ENCODE results near the gene MBD3L1.

The MBD3L1 gene

DNA sequence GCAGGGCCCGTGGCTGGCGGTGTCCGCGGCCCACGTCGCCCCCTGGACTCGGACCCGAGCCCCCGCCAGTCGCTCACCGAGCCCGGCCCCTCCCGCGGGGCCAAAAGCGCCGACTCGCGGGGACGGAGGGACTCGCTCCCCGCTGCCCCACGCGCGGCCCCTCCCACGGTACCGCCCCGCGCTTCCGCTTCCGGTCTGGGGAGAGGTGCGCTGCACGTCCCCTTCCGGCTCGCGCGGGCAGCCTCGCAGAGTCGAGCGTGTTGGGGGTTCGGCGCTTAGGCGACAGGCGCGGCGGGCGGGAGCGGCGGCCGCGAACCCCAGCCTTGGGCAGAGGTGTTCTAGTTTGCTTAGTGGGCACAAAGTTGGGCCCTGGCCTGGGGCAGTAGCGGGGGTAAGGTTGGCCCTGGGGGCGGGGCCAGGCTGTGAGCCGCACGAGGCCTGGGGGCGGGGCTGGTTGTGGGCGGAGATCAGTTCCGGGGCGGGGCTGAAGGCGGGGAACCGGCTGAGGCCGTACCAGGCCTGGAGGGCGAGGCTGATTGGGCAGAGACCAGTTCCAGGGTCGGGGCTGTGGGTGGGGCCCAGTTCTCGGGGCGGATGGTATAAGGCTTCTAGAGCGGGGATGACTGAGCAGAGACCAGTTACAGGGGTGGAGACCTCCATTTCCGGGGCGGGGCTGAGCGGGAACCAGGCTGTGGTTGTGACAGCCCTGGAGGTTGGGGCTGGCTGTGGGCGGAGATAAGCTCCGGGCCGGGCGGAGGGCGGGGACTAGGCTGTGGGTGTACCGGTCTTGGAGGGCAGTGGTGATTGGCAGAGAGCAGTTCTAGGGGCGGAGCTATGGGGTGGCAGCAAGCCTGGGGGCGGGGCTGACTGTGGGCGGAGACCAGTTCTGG lies at the start of gene MBD3L1, which contains the start of gene ZNF558:
TSS of gene MBD3L1 (plus strand) at position 246 of the 890 bp plus-strand sequence. CDS start 10,302 bp downstream, outside the sequence.
TSS of gene ZNF558 (minus strand) at position 173 of the 890 bp plus-strand sequence. CDS start 9,645 bp downstream, outside the sequence.
- peak; percentile 98 for DNase-seq

DNA sequence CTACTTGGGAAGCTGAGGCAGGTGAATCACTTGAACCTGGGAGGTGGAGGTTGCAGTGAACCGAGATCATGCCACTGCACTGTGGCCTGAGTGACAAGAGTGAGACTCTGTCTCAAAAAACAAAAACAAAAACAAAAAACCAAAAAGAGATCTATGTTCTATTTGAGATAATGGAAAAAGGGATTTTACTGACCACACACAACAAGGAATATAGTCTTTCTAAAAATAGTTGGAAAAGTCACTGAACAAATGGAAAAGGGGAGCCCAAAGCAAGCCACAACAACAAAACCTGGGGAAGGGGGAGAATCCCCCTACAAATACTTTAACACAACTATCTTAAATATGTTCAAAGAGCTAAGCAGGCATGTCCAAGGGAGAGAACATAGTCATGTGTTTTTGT lies 37.4 kb upstream of the MBD3L1 start:
- no peak for DNase-seq

- no peak for DNase-seq
Observed at GRCh38 chr19:8806661-8807060, 25.5 kb upstream of the MBD3L1 start.

DNA sequence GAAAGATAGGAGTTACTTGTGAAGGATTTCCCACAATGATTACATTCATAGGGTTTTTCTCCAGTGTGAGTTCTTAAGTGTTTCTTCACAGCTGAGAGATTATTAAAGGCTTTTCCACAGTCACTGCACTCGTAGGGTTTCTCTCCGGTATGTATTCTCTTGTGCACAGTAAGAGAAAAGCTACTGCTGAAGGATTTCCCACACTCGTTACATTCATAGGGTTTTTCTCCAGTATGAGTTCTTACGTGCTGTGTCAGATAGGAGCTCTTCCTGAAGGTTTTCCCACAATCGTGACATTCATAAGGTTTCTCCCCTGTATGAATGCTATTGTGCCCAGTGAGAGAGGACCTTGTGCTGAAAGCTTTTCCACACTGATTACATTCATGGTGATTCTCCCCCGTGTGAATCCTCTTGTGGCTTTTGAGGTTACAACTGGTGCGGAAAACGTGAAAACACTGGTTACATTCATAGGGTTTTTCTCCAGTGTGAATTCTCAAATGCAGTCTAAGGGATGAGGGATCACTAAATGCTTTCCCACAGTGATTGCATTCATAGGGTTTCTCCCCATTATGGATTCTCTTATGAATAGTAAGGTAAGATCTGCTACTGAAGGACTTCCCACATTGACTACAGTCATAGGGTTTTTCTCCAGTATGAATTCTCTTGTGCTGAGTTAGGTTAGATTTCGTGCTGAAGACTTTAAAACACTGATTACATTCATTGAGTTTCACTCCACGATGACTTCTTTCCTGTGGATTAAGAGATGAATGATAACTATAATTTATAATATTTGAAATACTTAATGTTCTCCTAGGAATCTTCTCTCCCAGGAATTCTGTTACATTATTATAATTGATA lies 20.6 kb upstream of the MBD3L1 start:
- no peak for DNase-seq

GRCh38 chr19:8814176-8814575 lies 18.0 kb upstream of the MBD3L1 start:
- DNase-seq = no peak

GRCh38 chr19:8815780-8816179 lies 16.4 kb upstream of the MBD3L1 start:
- DNase-seq = no peak

DNA sequence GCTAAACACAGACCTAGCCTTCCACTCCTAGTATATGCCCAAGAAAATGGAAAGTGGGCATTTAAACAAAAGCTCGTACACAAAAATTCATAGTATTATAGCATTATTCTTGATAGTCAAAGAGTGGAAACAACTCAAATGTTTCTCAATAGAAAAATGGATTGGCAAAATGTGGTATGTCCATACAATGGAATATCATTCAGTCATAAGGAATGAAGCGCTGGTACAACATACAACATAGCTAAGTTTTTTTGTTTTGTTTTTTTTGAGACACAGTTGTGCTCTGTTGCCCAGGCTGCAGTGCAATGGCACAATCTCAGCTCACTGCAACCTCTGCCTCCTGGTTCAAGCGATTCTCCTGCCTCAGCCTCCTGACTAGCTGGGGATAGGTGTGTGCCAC lies 11.9 kb upstream of the MBD3L1 start:
- DNase-seq = no peak

DNA sequence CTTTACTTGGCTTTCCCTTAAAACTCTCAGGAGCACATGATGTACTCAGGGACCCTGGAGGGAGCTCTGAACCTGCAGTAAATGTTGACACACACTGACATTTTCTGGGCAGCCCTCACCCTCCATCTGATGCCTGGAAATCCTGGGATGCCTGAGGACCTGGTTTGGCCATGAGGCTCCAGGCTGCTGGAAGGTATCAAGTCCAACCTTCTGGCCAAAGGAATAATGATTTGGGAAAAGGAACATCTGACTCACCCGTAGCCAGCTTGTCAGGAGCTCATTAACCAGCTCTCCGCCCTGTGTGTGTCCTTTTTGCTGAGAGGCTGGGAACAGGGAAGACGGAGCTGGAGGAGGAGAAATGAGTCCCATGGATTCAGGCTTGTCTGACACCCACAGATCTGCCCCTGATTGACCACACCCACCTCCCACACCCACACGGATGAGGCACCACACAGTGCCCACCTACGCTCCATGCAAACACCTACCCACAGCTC lies 10.4 kb upstream of the MBD3L1 start:
- no peak for DNase-seq

GRCh38 chr19:8826371-8826770 lies 5.8 kb upstream of the MBD3L1 start:
- no peak for DNase-seq

DNA sequence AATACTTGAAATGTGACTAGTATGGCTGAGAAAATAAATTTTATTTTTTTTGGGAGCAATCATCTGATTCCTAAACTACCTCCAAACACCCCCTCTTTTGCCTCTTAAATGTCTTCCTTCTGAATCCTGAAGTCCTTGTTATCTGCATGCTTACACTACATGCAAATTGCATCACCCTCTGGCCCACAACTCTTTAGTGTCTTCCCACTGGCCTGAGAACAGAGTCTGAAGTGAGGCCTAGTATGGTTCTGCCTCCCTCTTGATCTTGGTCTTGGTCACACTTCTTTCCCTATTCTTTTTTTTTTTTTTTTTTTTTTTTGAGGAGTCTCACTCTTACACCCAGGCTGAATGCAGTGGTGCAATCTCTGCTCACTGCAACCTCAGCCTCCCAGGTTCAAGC lies 4.9 kb upstream of the MBD3L1 start:
- DNase-seq = no peak

- no peak for DNase-seq
Observed at GRCh38 chr19:8831373-8831772, 804 bp upstream of the MBD3L1 start.

DNA sequence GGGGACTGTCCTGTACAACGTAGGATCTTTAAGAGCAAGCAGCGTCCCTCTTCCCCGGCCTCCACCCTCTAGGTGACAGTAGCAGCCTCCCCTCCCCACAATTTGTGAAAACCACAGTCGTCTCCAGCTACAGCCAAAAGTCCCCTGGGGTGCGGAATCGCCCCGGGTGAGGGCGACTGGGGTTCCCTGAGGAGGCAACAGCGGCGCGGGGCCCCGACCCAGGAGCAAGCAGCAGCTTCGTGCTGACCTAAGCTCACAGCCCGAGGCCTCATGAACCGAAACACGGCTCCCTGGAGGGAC lies 395 bp upstream of the MBD3L1 start:
- no peak for DNase-seq

DNA sequence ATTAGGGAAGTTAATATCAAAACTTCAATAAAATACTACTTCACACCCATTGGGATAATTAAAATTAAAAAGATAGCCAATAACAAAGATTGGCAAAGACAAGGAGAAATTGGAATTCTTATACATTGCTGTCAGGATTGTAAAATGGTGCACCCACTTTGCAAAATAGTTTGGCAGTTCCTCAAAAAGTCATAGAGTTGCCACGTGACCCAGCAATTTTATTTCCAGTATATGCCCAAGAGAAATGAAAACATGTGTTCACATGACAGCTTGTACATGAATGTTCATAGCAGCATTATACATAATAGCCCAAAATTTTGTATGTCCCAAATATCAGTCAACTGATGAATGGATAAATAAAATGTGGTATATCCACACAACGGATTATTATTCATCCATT lies 3.3 kb downstream of the MBD3L1 start:
- no peak for DNase-seq

DNA sequence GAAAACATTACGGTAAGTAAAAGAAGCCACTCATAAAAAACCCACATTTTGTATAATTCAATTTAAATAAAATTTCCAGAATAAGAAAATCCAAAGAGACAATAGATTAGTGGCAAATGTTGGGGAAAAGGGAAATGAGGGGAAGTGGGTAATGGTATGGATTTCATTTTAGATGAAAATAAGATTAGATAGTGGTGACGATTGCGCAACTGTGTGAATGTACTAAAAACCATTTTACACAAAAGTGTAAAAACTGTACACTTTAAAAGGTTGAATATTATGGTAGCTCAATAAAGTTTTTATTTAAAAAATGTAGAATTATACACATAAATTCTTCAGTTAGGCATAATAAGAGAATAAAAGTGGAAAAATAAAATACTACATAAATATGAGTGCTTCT lies 3.7 kb downstream of the MBD3L1 start:
- DNase-seq = no peak

- no peak for DNase-seq
Observed at GRCh38 chr19:8840708-8841107, 8.5 kb downstream of the MBD3L1 start.

DNA sequence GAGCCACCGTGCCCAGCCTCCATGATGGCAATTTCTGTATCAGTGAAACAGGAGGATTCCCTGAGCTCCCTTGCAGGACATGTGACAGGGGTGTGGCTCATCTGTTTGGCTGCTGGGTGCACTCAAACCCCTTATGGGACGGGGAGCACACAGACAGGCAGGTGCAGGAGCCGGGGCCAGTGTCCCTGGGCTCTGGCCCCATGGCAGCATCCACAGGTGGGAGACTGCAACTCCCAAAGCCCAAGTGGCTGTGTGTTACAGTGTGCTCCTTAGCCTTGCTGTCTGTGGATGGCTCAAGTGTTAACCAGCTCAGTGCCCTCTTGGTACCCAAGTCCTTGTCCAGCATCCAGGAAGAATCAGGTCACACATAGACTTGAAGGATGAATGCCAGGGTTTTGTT lies 14.6 kb downstream of the MBD3L1 start:
- no peak for DNase-seq

- no peak for DNase-seq
Observed at GRCh38 chr19:8849232-8849631, 17.1 kb downstream of the MBD3L1 start.

GRCh38 chr19:8850488-8850887 lies 18.3 kb downstream of the MBD3L1 start:
- no peak for DNase-seq

- DNase-seq = no peak
Observed at GRCh38 chr19:8858260-8858659, 26.1 kb downstream of the MBD3L1 start.

DNA sequence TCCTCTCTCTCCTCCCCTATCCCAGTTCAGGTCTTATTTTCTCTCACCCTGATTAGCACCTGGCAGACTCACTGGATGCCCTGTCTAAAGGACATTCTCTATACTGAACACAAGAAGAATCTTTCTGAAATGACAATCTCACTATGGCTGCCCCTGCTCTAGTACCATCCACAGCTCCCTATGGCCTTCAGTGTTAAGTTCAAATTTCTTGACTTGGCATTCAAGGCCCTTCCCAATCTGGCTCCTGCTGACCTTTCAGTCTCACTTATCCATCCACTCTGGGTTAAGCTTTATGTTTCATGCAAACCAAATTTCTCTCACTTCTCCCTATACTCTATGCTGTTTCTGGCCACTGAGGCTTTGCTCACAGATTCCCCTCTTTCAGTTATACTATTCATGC lies 34.2 kb downstream of the MBD3L1 start:
- DNase-seq = no peak

GRCh38 chr19:8877854-8878705 lies 45.9 kb downstream of the MBD3L1 start:
- DNase-seq = no peak

- no peak for DNase-seq
Observed at GRCh38 chr19:8880868-8881488, 48.8 kb downstream of the MBD3L1 start.

All from NCI-H2029 (cell line).